ENCODE results near the gene JAK3.
"Not testable (repeated sequence)": the region's sequence is repeated elsewhere in the genome, so short reads cannot be mapped to it uniquely, and the experiment has no call there.

The JAK3 gene

DNA sequence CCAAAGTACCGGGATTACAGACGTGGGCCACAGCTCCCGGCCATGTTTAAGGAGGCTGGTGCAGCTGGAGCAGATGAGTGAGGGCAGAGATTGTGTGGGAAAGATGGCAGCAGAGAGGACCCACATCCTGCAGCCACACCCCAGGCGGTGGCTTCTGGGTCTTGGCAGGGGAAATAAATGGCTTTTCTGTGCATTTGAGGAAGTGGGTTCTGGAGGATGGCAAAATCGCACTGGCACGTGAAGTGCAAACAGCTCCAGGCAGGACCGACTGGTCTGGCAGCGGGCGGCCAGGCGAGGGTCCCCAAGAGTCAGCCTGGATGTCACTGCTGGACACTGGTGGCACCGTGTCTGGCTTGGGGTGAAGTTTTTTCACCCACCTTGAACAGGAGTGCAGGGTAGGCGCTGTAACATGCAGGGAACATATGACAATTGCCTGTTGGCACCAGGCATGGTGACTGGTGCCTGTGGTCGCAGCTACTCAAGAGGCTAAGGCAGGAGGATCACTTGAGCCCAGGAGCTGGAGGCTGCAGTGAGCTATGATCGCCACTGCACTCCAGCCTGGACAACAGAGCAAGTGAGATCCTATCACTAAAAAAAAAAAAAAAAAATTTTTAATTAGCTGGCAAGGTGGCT, 44.4 kb downstream of the JAK3 start:
- DNase-seq (ENCODE audit: low spot score), result peak; percentile 7

DNA sequence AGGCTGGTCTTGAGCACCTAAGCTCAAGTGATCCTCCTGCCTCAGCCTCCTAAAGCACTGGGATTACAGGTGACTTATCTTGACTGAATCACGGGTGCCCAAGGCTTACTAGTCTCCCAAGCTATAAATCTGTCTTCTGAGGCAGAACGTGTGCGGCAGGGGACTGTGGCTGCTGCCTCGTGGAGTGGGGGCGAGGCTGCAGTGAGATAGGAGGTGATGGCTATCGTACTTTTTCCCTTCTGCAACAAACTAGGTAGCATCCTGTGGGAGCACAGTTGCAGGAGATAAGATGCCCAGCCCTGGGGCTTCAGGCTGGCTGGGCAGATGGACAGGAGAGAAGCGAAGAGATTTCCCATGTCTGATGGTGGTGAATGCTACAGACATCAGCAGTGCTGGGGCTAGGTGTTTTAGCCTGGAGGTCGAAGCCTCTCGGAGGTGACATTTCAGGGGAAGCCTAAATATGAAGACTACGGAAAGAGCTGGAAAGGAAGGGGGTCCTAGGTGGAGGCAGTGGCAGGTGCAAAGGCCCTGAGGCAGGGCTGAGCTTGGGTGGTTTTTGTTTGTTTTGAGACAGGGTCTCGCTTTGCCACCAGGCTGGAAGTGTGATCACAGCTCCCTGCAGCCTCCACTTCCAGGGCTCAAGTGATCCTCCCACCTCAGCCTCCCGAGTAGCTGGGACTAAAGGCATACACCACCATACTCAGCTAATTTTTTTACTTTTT, 45.5 kb downstream of the JAK3 start:
- DNase-seq (ENCODE audit: low spot score), result no peak

DNA sequence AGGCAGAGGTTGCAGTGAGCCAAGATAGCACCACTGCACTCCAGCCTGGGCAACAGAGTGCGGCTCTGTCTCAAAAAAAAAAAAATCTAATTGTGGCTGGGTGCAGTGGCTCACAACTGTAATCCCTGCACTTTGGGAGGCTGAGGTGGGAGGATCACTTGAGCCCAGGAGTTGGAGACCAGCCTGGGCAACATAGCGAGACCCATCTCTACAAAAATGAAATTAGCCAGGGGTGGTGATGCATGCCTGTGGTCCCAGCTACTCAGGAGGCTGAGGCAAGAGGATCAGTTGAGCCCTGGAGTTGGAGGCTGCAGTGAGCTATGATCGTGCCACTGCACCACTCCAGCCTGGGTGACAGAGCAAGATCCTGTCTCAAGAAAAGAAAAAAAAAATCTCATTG, 49.2 kb downstream of the JAK3 start:
- not testable (repeated sequence) for DNase-seq (ENCODE audit: low spot score)

DNA sequence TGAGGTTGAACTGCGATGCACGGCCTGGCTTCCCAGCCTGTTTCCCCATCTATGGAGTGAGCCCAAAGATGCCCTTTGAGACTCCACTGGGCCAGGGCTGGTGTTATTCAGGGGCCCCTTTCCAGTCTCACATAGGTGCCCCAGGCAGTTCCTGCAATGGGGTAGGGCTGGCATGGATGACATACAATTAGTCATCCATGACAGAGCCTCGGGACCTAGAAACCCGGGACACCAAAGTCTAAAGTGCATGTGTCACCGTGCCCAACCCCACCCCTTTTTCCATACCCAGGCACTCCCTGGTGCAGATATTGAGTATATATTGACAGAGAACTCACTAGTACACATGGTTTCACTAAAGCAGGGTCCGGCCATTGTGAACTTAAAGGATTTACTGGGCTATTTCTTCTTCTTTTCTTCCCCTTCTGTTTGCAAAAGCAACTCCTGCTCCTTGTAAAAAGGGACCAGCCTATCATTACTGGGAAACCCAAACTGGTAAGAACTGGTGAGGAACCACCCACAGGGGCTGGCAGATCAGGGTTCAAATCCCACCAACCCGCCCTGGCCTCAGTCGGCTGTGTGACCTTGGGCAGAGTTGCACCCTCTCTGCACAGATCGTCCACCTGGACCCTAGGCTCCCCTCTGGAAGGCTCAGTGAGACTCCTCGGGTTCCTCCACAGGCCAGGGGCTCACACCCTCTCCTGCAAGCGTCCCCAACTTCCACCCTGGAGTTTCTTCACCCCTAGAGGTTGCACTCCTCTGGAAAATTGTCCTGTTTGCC, 50.2 kb downstream of the JAK3 start:
- no peak for DNase-seq (ENCODE audit: low spot score)

DNA sequence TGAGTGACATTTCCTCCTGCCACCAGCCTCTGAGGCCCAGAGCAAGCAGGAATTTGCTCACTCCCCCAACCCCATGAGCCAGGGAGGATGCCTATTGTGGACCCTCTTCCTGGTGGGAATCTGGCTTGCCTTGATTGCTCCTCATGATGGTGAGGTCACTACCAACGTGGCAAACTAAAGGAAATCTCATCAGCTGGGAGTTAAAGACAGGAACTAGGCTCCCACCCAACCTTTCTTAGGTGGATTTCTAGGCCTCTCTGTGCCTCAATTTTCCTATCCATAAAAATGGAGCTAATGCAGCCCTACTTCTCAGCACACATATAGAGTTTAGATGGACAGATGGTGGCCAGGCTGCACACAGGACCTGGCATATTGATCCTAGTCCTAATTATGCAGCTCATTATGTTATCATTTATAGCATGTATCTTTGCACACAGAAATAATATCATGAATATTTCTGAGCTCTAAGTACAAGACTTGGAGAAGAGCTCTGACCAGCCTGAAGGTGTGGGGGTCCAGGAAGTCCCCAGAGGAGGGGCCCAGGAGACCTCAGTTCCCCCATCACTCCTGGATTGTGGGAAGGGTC, 50.9 kb downstream of the JAK3 start:
- DNase-seq (ENCODE audit: low spot score), result no peak

DNA sequence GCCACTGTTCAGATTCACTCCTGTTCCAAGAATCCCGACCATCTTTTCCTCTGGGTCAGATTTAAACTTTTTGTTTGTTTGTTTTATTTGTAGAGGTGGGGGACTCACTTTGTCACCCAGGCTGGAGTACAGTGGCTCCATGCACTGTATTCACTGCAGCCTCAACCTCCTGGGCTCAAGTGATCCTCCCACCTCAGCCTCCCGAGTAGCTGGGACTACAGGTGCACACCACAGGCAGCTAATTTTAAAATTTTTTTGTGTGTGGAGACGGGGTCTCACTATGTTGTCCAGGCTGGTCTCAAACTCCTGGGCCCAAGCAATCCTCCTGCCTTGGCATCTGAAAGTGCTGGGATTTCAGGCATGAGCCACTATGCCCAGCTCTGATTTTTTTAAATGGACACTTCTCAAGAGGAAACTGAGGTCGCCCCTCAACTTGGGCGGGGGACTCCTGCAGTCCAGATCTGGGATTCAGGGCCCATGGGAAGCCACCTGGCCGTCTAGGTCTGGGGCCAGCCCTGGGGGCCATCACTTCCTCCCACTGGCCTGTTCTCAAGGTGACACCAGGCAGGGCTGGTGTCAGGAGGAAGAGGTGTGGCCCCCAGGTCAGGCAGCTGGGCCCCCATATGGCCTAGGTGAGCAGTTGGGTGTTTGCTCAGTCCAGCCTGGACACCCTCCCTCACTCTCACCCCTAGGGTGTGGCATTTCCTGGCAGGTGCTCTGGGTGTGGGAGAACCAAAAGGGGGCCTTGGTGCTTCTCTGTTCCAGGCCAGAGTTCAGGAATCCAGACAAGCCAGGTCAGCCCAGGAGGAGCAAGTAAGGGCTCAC, 51.6 kb downstream of the JAK3 start:
- DNase-seq (ENCODE audit: low spot score), result no peak

DNA sequence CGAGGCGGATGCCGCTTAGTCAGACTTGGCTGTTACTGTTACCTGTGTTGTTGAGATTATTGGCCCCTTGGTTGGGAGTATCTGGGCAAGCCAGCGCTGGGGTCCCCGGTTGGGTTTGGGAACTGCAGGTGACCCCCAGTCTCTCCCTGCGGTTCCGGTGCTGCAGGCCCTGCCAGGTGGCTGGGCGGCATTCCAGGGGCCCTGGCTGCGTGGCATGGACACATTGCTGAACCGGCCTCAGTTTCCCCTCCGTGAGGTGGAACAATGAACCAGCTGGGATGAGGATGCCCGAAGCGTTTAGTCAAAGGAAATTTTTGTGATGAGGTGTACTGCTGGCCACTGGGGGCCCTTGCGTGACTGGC, 52.3 kb downstream of the JAK3 start:
- DNase-seq (ENCODE audit: low spot score), result no peak

DNA sequence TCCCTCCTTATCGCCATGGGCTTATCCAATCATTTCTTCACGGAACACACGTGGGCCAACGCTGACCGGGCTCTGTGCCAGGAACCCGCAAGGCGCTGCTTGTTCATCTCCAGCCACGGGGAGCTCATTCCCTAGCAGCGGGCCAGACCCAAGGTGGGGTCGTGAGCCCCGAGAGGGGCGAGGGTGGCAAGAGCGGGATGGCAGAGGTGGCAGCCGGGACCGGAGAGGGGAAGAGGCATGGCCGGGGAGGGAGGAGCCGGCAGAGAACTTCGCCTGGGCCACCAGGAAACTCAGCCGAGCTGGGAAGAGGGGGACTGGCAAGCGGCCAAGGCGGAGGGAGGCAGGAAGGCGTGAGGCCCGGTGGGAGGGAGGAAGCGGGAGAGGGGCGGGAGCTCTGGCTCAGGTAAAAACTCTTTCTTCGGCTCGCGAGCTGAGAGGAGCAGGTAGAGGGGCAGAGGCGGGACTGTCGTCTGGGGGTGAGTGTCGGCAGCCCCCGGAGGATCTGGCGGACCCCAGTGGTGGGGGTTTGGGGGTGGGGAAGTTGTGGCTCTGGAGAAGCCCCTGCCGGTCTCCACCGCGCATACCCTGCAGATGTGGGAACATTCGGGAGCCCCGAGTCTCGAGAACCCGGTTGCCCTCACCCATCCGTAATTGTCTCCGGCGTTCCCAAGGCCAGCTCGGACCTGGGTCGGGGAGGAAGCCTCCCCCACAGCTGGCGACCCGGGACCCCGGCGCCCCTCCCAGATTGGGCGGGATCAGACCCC, 52.9 kb downstream of the JAK3 start, which contains the start of gene B3GNT3:
Gene B3GNT3 (plus strand): TSS at position 408 of the 764 bp plus-strand sequence. CDS start 12,670 bp downstream, outside the sequence.
- no peak for DNase-seq (ENCODE audit: low spot score)

DNA sequence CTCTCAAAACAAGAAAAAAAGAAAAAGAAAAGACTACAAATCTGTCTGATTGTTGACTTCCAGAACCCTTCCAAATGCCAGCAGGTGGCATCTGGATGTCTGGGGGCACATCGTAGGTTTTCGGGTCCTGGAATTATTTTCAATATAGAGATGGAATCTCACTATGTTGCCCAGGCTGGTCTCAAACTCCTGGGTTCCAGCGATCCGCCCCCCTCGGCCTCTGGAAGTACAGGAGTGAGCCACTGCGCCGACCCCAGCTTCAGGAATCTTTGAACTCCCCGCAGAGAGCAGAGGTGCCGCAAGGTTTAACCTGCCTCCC, 53.4 kb downstream of the JAK3 start:
- DNase-seq (ENCODE audit: low spot score), result no peak

DNA sequence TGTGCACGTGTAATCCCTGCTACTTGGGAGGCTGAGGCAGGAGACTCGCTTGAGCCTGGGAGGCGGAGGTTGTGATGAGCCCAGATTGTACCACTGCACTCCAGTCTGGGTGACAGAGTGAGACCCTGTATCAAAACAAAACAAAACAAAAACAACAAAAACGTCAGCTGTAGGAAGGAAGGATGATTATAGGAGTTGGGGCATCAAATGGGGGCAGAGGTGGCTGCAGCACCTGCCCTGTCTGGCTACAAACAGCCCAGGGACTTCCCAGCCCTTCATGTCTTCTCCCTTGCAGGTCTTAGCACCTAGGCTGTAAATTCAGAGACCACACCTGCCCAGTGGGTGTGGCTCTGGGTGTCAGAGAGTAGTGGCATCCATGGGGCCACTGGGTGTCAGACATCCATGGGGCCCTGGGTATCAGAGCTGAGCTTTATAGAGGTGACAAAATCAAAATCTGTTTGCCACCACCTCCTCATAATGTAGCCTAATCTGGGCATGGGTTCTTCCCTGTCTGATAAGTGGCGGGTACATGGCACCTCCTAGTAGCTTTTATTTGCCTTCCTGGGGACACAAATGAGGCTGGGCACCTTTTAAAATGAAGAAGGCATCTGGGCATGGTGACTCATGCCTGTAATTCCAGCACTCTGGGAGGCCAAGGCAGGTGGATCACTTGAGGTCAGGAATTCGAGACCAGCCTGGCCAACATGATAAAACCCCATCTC, 57.6 kb downstream of the JAK3 start:
- DNase-seq (ENCODE audit: low spot score), result no peak

DNA sequence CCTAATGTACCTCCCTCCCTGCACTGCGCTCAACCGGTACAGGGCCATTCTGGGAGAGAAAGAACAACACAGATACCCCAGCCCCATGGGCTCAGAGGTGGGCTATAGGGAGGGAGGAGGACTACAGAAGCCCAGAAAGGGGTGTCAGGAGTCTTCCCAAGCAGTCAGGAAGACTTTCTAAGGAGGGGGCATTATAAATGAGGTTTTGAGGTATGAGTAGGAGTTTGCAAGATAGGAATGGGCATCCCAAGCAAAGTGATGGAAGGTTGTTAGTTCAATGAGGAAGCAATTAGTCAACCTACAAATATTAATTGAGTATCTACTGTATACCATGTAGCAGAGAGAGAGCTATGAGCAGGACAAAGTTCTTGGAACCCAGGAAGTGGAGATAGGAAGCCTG, 59.1 kb downstream of the JAK3 start:
- no peak for DNase-seq (ENCODE audit: low spot score)

DNA sequence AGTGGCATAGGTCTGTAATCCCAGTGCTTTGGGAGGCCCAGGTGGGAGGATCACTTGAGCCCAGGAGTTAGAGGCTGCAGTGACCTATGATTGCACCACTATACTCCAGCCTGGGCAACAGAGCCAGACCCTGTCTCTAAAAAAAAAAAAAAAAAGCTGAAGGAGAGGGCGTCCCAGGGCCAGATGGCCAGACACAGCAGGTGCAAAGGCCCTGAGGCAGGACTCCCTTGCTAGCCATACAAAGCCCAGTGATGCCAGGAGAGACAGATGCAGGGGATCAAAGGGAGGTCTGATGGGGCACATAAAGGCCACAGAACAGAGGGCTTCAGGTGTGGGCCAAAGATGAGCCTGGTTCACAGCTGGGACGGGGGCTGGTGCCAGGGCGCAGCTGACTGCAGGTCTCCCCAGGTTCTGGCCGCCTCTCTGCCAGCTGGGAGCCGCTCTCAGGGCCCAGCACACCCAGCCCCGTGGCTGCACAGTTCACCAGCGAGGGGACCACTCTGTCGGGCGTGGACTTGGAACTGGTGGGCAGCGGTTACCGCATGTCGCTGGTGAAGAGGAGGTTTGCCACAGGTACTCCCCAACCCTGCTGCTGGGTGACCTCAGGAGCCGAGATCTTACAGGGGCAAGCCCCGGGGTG, 60.4 kb downstream of the JAK3 start:
- no peak for DNase-seq (ENCODE audit: low spot score)

DNA sequence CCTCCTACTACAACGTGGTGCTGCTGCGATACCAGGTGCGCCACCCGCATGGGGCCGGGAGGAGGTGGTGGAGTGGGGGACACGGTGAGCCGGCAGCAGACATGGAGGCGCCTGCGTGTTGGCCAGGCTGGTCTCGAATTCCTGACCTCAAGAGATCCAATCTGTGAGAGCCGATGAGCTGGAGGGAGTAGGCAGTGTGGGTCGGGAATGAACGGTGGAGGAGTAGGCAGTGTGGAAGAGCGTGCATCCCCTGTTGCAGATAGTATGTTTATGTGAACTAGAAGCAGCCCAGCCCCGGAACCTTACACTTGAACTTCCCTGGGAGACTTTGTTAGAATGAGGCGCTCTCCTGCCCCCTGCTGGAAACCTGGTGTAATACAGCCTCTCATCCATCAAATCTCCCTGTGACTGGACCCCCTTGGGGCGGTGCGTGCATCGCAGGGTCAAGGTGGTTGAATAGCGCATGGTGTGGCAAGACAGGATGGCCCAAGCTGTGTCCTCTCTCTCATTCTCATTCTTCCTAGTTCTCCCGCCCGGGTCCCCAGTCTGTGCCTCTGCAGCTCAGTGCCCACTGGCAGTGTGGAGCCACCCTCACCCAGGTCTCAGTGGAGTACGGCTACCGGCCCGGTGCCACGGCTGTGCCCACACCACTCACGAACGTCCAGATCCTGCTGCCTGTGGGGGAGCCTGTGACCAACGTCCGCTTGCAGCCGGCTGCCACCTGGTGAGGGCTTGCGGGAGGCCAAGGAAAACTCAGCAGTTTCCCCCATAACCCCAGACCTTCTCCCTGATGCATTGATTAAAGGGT, 63.4 kb downstream of the JAK3 start:
- DNase-seq (ENCODE audit: low spot score), result peak; percentile 61

DNA sequence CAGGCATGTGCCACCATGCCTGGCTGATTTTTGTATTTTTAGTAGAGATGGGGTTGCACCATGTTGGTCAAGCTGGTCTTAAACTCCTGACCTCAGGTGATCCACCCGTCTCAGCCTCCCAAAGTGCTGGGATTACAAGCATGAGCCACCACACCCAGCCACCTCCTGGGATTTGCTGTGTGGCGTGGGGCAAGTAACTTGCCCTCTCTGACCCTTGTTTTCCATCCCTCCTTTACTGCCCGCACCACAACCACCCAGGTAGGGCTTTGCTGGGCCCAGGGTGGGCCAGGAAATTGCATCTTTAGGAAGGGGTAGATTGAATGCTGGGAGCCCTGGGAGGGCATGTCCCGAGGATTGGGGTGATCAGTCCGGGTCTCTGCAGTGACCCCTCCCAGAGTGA, 64.1 kb downstream of the JAK3 start:
- not testable (repeated sequence) for DNase-seq (ENCODE audit: low spot score)

DNA sequence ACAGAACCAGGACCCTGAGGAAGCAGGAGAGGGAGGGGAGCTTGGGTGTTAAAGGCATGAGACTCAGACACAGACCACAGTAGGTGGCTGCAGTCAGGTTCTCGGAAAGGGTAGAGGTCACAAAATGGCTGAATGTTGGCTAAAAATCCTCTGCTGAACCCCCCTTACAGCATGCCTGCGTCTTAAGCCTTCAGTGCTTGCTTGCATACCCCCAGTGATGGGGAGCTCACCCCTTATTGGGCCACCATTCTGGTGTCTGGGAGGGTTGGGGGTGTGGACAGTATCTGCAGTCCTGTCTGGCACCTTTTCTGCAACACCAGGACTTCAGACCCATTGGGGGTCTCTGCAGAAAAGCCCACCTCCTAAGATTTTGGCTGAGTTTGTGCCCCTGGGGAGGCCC, 67.0 kb downstream of the JAK3 start:
- no peak for DNase-seq (ENCODE audit: low spot score)

DNA sequence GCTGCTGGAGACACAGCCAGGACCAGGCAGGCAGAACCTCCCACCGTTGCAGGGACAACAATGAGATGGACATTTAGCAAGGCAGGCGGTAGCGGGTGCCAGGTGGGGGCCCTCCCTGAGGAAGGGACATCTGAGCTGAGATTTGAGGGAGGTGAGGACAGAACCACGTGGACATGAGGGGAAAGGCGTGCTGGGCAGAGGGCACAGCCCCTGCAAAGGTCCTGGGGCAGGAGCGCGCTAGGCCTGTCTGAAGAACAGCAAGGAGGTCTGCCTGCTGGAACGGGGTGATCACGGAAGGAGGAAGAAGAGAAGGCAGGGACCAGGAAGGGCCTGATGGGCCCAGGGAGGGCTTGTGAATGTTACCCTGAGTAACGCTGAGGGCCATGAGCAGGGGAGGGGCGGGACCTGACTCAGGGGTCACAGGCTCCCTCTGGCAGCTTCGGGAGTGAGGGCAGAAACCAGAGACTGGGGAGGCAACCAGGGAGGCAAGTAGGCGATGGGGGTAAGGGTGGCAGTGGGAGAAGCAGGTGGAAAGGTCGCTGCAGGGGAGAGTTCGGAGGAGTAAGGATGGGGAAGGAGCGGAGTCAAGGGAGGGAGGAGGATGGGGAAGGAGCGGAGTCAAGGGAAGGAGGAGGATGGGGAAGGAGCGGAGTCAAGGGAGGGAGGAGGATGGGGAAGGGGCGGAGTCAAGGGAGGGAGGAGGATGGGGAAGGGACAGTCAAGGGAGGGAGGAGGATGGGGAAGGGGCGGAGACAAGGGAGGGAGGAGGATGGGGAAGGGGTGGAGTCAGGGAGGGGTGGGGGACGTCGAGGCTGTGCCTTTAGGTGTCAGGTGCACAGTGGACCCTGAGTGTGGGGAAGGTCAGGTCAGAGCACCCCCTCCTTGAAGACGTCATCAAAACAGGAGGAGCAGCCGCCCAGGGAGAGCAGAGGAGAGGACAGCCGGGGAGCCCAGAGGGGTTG, 68.5 kb downstream of the JAK3 start:
- peak; percentile 68 for DNase-seq (ENCODE audit: low spot score)

DNA sequence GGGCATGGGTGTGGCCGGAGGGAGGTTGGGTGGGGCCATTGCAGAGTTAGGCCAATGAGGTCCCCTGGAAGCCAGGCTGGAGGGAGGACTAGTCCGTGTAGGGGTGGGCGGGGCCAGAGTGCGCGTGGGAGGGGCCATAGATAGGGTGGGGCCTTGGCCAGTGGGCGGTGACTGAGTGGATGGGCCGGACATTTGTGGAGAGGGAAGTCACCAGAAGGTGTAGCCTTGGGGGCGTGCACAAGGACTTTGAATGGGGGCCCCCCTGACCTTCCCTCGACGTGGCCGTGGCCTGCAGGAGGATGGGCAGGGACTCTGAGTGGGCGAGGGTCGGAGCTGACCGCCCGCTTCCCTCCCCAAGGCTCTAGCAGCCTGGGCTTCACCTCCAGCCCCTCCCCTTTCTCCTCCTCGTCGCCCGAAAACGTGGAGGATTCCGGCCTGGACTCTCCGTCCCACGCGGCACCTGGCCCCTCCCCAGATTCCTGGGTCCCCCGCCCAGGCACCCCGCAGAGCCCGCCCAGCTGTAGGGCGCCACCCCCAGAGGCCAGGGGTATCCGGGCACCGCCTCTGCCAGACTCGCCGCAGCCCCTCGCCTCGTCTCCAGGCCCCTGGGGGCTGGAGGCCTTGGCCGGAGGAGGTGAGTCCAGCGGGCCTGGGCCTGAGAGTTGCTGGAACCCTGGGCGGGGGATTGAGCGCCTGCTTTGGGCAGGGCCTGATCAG, 69.4 kb downstream of the JAK3 start:
- no peak for DNase-seq (ENCODE audit: low spot score)

Measured in pons (tissue), 1 donor.